ENCODE data around the gene DMBT1. TPM values are rescaled to one million over a fixed set of nuclear protein-coding genes. Genes with fewer than 3 reads are reported as not detected.
"Not testable (repeated sequence)": the region's sequence is repeated elsewhere in the genome, so short reads cannot be mapped to it uniquely, and the experiment has no call there.

Gene DMBT1
- total RNA-seq, 1 donor from 2014 or later, result not detected

DNA sequence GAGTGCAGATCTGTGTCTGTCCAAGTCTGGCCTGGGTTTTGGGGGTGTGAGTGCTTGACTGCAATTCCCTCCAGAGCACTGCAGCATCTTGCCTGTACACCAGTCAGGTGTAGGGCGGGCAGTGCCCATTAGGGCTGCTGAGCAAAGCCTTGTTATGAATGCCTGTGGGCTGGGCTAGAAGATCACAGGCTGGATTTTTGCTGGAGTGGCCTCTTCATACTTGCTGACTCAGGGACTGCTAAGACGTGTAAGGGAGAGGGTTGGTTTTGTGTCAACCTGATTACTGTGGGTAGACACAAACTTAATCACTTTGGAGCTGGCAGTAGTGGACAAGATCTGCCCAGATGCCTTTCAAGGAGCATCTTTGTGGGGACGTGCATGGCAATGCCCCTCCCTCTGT, 29.6 kb downstream of the DMBT1 start:
- DNase-seq (ENCODE audit: low read depth, low spot score), result no peak
- H3K9me3 Mint-ChIP-seq, result no peaks in the 10 kb centered on the region
- TF ChIP-seq, protein P1, sequence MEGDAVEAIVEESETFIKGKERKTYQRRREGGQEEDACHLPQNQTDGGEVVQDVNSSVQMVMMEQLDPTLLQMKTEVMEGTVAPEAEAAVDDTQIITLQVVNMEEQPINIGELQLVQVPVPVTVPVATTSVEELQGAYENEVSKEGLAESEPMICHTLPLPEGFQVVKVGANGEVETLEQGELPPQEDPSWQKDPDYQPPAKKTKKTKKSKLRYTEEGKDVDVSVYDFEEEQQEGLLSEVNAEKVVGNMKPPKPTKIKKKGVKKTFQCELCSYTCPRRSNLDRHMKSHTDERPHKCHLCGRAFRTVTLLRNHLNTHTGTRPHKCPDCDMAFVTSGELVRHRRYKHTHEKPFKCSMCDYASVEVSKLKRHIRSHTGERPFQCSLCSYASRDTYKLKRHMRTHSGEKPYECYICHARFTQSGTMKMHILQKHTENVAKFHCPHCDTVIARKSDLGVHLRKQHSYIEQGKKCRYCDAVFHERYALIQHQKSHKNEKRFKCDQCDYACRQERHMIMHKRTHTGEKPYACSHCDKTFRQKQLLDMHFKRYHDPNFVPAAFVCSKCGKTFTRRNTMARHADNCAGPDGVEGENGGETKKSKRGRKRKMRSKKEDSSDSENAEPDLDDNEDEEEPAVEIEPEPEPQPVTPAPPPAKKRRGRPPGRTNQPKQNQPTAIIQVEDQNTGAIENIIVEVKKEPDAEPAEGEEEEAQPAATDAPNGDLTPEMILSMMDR (conservative IDR thresholded peaks at IDR 0.05), result no peak
- no peaks in the 10 kb centered on the region for H3K4me1 Mint-ChIP-seq
- H3K36me3 Mint-ChIP-seq (ENCODE audit: low read depth), result no peaks in the 10 kb centered on the region
- no peaks in the 10 kb centered on the region for H3K27me3 Mint-ChIP-seq (ENCODE audit: low read depth)
- no peak overlapping the region for H3K4me3 Mint-ChIP-seq
- H3K27ac Mint-ChIP-seq (ENCODE audit: unreplicated experiment), result no peak overlapping the region

DNA sequence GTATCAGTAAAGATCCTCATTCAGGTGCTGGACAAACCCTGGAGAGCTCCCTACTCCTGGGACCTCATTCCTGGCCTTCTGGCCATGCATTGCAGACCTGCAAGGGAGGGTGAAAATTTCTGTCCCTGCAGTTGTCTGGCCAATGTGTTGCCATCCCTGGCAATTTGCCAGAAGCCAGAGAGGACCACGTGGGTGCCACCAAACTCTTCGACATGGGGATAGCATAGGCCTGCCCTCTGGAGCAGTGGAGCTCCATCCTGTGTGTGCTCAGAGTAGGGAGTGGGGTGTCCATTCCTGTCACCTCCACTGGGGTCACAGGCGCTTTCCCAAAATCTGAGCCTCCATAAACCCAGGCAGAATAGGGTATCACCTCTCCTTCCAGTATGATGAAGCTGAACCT, 31.2 kb downstream of the DMBT1 start:
- Mint-ChIP-seq H3K27me3 (ENCODE audit: low read depth) (no peaks in the 10 kb centered on the region), H3K27ac (ENCODE audit: unreplicated experiment) (no peak overlapping the region), H3K4me1 (no peaks in the 10 kb centered on the region), H3K36me3 (ENCODE audit: low read depth) (no peaks in the 10 kb centered on the region), H3K9me3 (no peaks in the 10 kb centered on the region), H3K4me3 (no peak overlapping the region)
- TF ChIP-seq, protein P1 (conservative IDR thresholded peaks at IDR 0.05), result no peak
- no peak for DNase-seq (ENCODE audit: low read depth, low spot score)

DNA sequence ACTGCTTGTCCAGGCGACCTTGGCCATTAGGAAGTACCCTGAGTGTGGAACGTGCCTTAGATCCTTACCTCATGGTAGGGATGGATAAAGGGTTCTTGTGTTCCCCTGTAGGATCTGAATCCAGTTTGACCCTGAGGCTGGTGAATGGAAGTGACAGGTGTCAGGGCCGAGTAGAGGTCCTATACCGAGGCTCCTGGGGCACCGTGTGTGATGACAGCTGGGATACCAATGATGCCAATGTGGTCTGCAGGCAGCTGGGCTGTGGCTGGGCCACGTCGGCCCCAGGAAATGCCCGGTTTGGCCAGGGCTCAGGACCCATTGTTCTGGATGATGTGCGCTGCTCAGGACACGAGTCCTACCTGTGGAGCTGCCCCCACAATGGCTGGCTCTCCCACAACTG, 31.6 kb downstream of the DMBT1 start:
- TF ChIP-seq, protein P1 (conservative IDR thresholded peaks at IDR 0.05), result no peak
- Mint-ChIP-seq H3K9me3 (no peaks in the 10 kb centered on the region), H3K4me1 (no peaks in the 10 kb centered on the region), H3K4me3 (no peak overlapping the region), H3K36me3 (ENCODE audit: low read depth) (no peaks in the 10 kb centered on the region), H3K27ac (ENCODE audit: unreplicated experiment) (no peak overlapping the region), H3K27me3 (ENCODE audit: low read depth) (no peaks in the 10 kb centered on the region)
- no peak for DNase-seq (ENCODE audit: low read depth, low spot score)

DNA sequence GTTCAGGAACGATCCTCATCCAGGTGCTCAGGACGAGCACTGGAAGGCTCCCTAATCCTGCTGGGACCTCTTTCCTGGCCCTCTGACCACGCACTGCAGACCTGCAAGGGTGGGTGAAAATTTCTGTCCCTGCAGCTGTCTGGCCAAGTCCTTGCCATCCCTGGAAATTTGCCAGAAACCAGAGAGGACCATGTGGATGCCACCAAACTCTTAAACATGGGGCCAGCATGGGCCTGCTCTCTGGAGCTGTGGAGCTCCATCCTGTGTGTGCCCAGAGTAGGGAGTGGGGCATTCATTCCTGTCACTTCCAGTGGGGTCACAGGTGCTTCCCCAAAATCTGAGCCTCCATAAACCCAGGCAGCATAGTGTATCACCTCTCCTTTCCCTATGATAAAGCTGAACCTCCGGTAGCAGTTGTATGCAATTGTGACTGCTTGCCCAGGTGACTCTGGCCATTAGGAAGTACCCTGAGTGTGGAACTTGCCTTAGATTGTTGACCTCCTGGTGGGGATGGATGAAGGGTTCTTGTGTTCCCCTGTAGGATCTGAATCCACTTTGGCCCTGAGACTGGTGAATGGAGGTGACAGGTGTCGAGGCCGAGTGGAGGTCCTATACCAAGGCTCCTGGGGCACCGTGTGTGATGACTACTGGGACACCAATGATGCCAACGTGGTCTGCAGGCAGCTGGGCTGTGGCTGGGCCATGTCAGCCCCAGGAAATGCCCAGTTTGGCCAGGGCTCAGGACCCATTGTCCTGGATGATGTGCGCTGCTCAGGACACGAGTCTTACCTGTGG, 57.1 kb downstream of the DMBT1 start:
- Mint-ChIP-seq H3K4me3 (no peak overlapping the region), H3K27me3 (ENCODE audit: low read depth) (no peaks in the 10 kb centered on the region), H3K27ac (ENCODE audit: unreplicated experiment) (no peak overlapping the region), H3K4me1 (no peaks in the 10 kb centered on the region), H3K9me3 (no peaks in the 10 kb centered on the region), H3K36me3 (ENCODE audit: low read depth) (no peaks in the 10 kb centered on the region)
- no peak for DNase-seq (ENCODE audit: low read depth, low spot score)
- TF ChIP-seq, protein P1 (conservative IDR thresholded peaks at IDR 0.05), result no peak

DNA sequence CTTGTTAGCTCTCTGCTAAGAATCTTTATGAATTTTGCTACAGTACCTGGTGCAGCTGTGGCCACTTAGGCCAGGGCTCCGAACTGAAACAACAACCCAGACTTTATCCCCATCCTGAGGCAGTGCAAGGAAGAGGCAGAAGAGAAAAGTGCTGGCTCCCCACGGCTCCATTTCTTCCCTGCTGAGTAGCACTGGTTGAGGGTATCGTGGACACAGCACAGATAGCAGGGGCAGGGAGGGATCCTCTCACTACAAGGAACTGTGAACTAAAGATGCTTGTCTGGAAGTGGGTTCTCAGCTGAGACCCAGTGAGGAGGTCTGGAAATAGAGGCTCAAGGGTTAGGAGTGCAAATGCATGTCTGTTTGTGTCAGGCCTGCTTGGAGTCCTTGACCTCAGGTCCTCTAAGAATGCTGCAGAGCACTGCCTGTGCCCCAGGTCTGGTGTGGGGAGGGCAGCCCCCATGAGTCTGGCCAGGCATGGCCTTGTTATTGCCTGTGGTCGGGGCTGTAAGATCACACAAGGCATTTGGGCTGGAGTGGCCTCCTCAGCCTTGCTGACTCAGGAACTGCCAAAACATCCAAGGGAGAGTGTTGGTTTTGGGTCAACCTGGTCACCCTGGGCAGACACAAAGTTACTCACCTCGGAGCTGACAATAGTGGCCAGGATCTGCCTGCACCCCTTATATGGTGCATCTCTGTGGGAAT, 58.1 kb downstream of the DMBT1 start:
- no peaks in the 10 kb centered on the region for H3K4me1 Mint-ChIP-seq
- TF ChIP-seq, protein P1 (conservative IDR thresholded peaks at IDR 0.05), result no peak
- peaks cover 8% of the 10 kb centered on the region for H3K9me3 Mint-ChIP-seq
- H3K27me3 Mint-ChIP-seq (ENCODE audit: low read depth), result peaks cover 3% of the 10 kb centered on the region
- no peak for DNase-seq (ENCODE audit: low read depth, low spot score)
- no peaks in the 10 kb centered on the region for H3K36me3 Mint-ChIP-seq (ENCODE audit: low read depth)
- H3K4me3 Mint-ChIP-seq, result no peak overlapping the region
- no peak overlapping the region for H3K27ac Mint-ChIP-seq (ENCODE audit: unreplicated experiment)

DNA sequence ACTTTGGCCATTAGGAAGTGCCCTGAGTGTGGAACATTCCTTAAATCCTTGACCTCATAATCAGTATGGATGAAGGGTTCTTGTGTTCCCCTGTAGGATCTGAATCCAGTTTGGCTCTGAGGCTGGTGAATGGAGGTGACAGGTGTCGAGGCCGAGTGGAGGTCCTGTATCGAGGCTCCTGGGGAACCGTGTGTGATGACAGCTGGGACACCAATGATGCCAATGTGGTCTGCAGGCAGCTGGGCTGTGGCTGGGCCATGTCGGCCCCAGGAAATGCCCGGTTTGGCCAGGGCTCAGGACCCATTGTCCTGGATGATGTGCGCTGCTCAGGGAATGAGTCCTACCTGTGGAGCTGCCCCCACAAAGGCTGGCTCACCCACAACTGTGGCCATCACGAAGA, 60.4 kb downstream of the DMBT1 start:
- DNase-seq (ENCODE audit: low read depth, low spot score); H3K4me1 Mint-ChIP-seq; H3K4me3 Mint-ChIP-seq; H3K27me3 Mint-ChIP-seq (ENCODE audit: low read depth); H3K36me3 Mint-ChIP-seq (ENCODE audit: low read depth); H3K9me3 Mint-ChIP-seq; H3K27ac Mint-ChIP-seq (ENCODE audit: unreplicated experiment): not testable (repeated sequence)
